Activated naive CD4-positive, alpha-beta T cell treated with anti-CD3 and anti-CD28 coated beads, Interleukin-2, amount 50 U/mL, for 16 hours (primary cell): ENCODE results near the gene KAT2B.
A peak's percentile ranks its signal among the peaks of the same experiment; 100 is the strongest.
"Not testable (repeated sequence)": the region's sequence is repeated elsewhere in the genome, so short reads cannot be mapped to it uniquely, and the experiment has no call there.

ENCODE experiments used
- DNase-seq: peaks from one replicate; pipeline ENCODE4 v3.0.0-alpha.2; 2020

Gene KAT2B

DNA sequence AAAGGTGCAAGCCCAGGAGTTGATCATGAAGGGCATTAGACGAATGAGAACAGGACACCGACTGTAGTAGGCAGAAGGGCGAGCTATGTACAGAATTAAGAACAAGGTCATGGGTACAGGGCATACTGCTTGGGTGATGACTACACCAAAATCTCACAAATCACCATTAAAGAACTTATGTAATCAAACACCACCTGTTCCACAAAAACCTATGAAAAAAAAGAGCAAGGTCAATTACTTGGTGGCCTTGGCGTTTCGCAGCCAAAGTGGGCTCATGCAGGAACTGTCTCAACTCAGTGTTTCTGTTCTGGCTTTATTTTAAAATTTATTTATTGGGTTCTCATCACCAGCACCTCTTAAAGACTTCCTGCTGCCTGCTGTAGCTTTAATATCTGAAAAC, 2.1 kb downstream of the KAT2B start:
- DNase-seq: no peak

- DNase-seq: peak; percentile 47
These were observed 3.1 kb downstream of the KAT2B start for GRCh38 chr3:20043396-20043795.

- no peak for DNase-seq
These were observed 3.6 kb downstream of the KAT2B start for GRCh38 chr3:20043825-20044224.

- DNase-seq: not testable (repeated sequence)
These were observed 4.9 kb downstream of the KAT2B start for GRCh38 chr3:20045141-20045540.

- DNase-seq: no peak
These were observed 6.3 kb downstream of the KAT2B start for GRCh38 chr3:20046556-20046955.

- no peak for DNase-seq
These were observed 7.1 kb downstream of the KAT2B start for GRCh38 chr3:20047341-20047779.

DNA sequence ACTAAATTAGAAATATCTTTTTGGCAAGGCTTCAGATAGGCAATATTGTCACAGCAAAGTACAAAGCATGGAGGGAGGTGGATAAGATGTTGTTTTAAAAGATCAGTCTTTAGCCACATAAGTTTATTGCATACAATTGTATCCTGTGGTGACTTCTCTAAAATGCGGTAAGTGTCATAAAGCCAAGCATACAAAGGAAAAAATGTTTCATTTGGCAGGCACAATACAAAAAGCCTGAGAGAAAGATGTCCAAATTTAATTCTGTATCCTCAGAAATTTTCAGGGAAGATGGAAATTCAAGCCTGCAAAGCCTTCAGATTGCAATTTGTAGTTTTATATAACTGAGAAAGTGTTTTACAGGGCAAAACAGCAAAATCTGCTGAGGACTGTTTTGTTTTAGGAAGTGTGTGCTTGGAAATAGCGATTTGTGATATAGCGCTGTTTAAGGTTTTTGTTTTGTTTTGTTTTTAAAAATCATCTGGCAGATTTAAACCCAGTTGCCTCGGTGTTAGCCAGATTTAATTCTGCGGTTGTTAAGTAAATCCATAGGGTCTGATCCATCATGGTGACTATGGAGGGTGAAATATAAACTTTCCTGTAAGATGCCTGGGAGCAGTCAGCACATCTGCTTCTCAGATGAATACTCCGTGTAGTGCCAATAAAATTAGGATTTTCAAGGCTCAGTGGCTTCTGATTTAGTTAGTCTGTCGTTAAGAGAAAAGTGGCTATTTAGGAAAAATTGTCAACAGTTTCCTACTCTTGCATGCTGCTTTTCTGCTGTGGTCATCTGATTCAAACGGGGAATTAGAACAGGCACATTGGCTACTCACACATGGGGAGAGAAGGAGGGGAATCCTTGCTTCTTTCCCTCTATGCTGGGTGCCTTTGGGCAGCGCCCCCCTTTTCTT, 8.0 kb downstream of the KAT2B start:
- no peak for DNase-seq

DNA sequence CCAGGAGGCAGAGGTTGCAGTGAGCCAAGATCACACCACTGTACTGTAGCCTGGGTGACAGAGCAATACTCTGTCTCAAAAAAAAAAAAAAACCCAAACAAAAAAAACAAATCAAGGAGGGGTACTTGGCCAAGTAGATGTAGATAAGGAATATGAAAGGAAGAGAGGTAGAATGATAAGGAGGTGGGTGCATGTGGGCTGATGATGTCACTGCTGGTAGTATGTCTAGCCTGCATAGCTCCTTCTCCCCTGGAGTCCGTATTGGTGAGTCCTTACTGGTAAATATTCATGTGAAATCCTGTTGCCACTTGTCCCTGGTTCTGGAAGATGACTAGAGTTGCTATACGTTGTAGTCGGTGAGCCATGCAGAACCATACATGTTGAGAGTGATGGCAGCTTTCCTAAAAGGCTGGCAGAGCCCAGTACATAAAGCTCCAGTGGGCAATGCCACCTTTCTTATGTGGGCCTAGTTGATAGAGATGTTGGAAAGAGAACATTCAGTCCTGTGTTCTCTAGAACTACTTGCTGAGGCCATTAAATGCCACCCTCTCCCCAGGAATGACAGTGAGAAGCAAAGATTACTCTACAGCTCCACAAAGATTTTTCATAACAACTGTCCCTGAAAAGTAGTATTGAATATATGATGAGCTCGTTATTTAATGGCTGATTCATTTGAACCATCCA, 11.0 kb downstream of the KAT2B start:
- no peak for DNase-seq

- no peak for DNase-seq
These were observed 12.6 kb downstream of the KAT2B start for GRCh38 chr3:20052851-20053250.

DNA sequence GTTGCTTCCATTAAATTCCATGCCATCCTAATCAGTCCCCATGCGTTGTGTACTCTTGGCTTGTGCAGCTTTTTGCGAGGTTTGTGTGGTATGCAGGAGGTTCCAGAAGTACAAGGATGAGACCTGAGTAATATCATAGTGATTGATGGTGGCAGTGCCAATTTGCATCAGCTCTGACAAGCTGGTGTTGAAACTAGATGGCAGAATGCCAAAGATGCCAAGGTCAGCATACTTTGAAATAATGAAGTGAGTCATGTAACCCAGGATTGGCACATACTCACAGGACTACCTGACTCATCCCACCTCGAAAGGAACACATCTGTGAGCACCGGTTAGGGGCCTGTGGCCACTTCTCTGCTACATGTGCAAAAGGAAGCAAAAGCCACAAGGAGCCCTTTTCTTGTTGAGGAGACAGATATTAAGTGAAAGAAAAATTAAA, 14.3 kb downstream of the KAT2B start:
- peak; percentile 61 for DNase-seq

DNA sequence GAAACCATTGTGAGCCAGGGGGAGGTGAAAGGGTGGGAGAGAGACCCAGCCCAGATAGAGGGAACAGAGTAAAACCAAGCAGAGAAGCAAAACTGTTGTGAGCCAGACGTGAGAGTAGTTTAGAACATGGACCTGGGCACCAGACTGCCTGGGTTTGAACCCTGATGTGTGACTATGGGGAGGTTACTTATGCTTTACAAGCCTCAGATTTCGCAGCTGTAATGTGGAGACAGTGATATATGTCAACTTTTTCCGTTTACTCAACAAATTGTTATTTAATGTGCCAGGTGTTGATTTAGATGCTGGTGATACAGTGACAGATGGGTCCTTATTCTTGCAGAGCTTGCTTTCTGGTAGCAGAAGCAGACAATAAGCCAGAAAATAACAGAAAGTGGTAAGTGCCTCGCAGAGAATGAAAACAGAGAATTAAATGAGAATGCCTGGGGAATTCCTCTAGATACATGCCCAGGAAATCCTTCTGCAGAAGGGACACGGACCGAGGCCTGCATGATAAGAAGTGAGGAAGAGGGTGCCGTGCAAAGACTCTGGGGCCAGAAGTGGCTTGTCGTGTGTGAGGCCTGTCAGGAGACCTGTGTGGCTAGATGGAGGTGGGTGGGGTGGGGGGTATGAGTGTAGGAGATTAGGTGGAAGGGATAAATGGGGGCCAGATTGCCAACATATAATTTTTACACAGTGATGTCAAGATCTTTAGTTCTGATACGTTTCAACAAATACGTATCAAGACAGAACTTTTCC, 15.0 kb downstream of the KAT2B start:
- no peak for DNase-seq

- DNase-seq: no peak
These were observed 15.6 kb downstream of the KAT2B start for GRCh38 chr3:20055842-20056241.

DNA sequence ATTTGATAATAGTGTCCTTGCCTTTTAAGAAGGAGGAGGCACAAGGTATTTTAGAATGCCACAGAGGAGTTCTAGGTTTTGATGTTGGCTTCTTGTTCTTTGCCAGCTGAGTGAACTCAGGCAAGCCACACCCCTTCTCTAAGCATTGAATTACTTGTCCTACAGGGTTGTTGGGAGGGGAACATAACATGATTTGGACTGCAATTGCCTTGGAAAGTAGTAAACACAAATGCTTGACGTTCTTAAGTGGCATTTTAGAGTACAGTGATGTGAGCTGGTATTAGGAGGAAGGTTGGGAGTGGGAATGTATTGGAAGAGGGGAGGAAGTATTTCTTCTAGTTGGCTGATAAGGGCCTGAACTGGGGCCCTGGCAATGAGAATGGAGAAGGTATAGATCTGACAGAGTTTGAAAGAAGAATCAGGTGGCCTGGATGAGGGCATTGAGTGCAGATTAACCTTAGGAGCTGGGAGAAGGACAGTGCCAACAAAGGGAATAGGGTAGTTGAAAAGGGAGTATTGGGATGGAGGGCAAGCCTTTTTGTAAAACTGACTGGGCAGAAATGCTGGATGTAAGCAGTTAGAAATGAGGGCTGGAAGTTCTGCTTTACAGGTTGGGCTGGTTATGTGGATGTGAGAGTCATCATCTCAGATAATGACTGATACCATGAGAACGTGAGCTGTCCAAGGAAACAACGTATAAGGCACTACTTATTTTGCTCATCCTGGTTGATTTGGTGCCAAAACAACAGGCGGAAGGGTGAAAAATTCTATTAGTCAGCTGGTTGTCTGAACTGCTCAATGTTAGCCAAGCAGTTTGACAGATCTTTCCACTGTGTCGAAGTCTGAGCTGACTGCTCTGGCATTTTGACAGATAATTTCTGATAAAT, 16.7 kb downstream of the KAT2B start:
- no peak for DNase-seq

GRCh38 chr3:20057612-20058180, 17.4 kb downstream of the KAT2B start:
- DNase-seq: no peak

GRCh38 chr3:20059929-20060328, 19.7 kb downstream of the KAT2B start:
- no peak for DNase-seq

- DNase-seq: no peak
These were observed 20.9 kb downstream of the KAT2B start for GRCh38 chr3:20060974-20061685.

DNA sequence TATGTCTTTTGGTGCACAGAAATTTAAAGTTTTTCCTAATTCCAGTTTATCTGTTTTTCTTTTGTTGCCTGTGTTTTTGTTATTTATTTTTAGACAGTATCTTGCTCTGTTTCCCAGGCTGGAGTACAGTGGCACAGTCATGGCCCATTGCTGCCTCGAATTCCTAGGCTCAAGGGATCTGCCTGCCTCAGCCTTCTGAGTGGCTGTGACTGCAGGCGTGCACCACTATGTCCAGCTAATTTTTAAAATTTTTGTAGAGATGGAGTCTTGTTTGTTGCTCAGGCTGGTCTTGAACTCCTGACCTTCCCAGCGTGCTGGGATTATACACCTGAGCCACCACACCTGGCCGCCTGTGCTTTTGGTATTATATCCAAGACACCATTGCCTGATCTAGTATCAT, 22.8 kb downstream of the KAT2B start:
- DNase-seq: no peak

GRCh38 chr3:20064387-20064786, 24.1 kb downstream of the KAT2B start:
- DNase-seq: no peak

DNA sequence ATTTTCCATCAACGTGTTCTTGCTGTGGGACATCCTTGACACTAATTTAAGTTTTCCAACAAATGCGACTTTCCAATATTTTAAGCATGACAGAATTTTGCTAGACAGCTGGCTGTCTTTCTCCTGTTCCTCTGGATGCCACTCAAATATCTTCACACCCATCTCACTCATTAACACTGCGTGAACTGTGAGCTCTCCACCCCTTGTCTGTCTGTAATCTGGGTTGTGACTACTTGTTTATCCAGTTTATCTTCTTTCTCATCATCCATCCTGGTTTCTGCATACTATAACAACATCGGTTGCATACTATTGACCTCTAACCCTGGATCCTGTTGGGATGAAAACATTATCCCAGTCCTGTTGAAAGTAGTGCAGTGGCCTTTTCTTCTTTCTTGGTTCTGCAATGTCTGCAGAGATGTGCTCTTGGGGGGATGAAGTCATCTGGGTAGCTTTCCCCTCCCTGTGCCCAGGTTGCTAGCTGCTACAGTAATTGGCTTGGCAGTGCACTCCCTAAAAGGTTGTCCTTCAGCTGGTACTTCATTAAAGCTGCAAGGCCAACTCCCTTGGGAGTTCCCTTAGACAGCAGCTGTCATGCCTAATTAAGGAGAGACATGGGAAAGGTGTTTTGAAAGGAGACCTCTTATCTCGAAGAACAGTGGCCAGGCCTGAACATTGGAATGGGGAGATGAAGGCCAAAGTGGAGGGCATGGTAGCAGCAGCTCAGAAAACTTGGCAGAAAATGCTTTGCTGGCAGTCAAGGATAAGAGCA, 24.7 kb downstream of the KAT2B start:
- DNase-seq: no peak

- DNase-seq: no peak
These were observed 25.8 kb downstream of the KAT2B start for GRCh38 chr3:20066079-20066478.
